HG02973 (cell line): Measurements from ENCODE around the gene PHF20.
"Not testable (repeated sequence)": the region's sequence is repeated elsewhere in the genome, so short reads cannot be mapped to it uniquely, and the experiment has no call there.

ENCODE experiments used
- ATAC-seq: cut with Tn5 transposase; IDR thresholded peaks from one replicate; pipeline ENCODE4 v1.9.1; 2021; ENCODE audit warnings: moderate library complexity; ENCODE audit not compliant: unreplicated experiment

PHF20 gene

GRCh38 chr20:35771689-35772562, at the start of gene PHF20:
Gene PHF20 (plus strand): TSS chr20:35772015. CDS start chr20:35801523, 29,508 bp downstream.
- ATAC-seq: peak; percentile 77

- not testable (repeated sequence) for ATAC-seq
Observed at GRCh38 chr20:35723275-35723639, 48.6 kb upstream of the PHF20 start.

GRCh38 chr20:35723652-35724320, 48.0 kb upstream of the PHF20 start:
- not testable (repeated sequence) for ATAC-seq

DNA sequence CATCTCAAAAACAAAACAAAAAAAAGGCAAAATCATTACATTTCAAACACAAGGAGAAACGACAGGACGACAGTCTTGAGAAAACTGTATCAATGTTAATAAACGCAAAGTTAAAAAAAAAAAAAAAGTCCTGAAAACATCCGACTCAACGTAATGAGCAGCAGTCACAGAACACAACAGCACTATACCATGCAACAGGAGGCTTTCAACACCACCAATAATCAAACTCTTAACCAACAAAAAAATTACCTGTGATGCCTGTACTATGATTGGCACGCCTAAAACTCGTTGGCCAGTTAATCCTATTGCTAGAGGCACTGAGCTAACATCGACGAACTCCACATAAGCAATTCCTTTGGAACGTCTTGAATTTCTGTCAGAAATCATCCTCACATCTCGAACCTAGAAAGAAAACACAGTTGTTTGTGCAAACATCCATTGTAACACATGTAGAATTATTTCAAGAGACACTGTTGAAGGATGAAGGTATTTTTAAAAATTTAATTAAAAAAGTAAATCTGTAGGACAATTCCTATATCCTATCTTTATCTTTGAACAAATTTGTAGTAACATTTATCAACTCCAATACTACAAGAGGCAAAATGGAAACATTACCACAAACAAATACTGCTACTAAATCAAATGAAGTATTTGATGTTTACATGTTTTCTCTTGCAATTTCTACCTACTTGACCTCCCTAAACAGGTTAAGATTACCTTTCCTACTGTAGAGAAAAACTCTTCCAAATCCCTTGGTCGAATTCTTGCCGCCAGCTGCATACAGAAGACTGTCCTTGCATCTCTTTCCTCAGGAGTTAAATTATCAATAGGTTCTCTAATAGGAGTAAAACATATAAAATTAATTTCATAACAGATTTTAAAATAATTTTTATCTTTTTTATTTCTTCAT, 47.2 kb upstream of the PHF20 start:
- no peak for ATAC-seq

- ATAC-seq: no peak
Observed at GRCh38 chr20:35726842-35727711, 44.7 kb upstream of the PHF20 start.

DNA sequence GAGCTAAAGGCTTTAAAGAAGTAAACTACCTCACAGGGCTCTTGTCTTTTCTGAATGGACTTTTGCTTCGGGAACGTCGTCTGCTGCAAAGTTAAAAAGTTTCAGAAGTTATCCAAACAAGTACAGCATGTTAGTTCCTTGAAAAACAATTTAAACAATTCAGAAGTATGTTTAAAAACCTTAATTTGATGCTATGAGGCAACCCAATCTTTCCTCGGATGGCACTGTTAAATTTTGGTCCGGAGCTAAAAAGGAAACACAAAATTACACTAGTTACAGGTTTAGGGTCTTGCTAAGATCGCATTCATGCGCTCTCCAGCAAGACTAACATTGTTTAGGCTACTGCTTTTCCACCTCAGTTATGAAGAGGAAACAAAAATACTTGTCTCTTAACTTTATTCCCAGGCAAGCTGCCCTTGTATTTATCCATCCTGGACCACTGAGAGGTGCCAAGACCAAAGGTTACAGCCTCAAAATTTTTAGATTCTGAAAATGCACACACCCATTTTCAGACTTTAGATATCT, 42.5 kb upstream of the PHF20 start:
- no peak for ATAC-seq

- ATAC-seq: no peak
Observed at GRCh38 chr20:35729836-35730582, 41.8 kb upstream of the PHF20 start.

DNA sequence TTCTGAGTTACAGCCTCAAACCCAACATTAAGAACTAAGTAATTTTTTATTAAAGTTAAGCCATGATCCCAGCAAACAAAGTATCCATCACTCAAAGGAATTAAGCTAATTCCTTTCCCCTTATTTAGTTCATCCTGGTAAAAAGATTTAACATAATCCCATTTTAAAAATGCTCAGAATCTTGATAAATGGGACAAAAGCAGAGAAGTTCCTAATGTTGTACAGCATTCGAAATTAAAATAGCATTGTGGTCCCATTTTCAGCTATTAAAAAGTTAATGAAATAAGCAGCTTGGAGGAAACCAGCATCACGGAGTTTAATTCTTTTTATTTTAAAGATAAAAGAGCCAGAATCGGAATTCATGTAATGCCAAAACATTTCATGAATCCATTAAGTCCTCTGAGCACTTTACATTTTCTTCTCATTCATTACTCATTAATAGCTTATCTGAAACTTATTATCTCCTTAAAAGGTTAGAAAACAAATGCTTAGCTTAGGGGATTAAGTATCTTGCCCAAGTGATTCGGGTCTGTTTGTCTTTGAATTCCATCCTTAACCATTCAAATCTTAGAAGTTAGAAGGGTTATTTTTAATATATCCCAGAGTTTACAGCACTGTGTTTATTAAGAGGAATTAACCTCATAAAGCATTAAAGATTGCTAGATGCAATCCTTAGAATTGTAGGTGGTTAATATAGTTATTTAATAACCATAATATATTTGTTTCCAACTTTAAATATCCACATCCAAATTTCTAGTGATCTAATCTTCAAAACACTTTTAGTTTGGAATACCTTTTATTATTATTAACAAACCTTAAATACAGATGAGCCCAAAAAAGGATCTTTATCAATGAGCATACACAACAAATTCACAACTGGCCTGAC, 41.0 kb upstream of the PHF20 start:
- ATAC-seq: no peak

- no peak for ATAC-seq
Observed at GRCh38 chr20:35731469-35731788, 40.4 kb upstream of the PHF20 start.

DNA sequence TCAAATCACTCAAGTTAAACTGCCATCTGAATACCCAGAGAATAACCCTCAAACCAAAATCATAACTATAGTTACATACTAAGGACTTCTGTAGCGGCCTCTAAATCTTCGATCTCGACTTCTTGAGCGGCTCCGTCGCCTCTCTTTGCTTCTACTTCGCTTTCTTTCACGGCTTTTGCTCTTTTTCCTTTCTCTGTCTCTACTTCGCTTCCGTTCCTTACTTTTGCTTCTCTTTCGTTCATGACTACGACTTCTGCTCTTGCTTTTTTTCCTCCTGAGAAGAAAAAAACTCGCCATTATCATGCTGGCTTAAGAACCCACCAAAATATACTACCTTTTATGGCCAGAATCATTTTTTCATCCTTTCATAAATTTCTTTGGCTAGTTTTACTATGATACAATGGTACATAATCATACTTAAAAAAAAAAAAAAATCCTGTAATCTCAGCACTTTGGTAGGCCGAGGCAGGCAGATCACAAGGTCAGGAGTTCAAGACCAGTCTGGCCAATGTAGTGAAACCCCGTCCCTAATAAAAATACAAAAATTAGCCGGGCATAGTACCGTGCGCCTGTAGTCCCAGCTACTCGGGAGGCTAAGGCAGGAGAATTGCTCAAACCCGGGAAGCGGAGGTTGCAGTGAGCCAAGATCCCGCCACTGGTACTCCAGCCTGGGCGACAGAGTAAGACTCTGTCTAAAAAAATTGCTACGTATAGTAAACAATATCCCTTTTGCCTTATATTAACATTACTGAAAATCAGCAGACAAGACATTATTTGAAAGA, 39.8 kb upstream of the PHF20 start:
- ATAC-seq: no peak

DNA sequence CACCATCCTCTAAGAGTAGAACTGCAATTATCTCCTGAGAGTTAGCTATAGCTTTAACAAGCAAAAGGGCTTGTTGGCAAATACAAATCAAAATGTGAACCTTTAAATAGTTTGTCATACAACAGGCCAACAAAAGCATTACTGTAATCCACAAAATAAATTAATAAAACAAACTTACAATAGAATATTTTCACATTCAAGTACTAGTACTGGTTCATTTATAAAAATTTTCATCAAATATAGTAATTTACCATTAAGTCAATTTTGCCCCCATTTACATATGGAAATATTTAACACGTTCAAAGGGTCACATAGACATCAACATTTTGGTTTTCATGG, 39.2 kb upstream of the PHF20 start:
- no peak for ATAC-seq

DNA sequence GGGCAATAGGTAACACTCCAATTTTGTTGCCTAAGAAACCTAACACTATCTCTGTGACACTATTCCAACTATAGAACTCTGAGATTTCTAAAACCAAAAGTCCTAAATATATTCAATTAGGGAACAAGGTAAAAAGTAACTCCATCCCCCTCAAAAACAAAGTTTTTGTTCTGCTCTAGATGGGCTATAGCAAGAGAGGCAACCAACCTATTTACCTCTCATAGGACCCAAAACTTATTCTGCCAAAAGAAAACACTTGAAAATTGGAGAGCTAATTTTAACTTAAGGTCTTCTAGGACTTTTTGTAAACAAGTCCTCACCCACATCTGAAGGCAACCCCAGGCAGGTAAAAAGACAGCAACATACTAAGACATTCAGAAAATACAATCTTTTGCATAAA, 37.4 kb upstream of the PHF20 start:
- no peak for ATAC-seq

DNA sequence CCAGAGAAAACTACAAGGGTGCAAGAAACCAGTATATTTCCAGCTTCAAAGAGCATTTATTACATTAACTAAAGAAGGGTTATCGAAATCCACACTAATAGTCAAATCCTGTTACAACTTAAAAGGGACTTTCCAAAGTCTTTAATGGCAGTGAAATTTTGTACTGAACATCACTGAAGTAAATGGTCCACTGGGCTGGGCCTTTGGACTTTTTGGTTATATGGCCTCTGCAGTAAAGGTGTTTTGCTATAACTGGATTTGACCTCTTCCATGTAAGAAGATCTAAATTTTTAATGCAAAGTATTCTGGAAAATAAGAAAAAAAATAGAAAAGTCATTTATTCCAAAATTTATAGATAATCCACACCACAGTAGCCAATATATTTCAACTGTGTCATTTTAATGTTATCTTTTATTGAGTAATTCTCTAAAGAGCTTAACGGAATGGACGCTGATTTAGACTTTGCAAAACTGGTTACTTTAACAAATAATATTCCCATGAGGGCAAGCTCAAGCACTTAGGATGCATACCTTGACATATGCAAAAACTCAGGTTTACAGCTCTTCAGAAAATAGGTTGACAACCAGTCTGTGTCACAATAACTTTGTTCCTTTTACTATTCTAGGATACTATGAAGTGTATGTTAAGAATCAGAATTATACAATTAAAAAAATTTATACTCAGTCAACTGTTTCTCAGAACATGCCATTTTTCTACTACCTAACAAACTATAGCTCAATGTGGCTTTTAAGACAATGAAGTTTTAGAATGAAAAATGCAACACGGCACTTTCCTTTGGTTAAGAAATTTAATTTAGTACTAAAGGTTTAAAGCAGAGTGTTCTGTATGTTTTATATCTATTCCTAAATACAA, 36.8 kb upstream of the PHF20 start:
- no peak for ATAC-seq

GRCh38 chr20:35735826-35736470, 35.9 kb upstream of the PHF20 start:
- ATAC-seq: no peak

DNA sequence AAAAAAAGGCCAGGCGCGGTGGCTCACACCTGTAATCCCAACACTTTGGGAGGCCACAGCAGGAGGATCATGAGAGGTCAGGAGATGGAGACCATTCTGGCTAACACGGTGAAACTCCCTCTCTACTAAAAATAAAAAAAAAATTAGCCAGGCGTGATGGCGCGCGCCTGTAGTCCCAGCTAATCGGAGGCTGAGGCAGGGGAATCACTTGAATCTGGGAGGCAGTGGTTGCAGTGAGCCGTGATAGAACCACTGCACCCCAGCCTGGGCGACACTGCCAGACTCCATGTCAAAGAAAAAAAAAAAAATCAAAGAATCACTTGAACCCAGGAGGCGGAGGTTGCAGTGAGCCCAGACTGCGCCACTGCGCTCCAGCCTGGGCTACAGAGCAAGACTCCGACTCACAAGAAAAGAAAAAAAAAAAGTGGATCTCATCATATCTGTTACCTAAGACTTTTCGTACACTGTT, 33.9 kb upstream of the PHF20 start:
- ATAC-seq: no peak

DNA sequence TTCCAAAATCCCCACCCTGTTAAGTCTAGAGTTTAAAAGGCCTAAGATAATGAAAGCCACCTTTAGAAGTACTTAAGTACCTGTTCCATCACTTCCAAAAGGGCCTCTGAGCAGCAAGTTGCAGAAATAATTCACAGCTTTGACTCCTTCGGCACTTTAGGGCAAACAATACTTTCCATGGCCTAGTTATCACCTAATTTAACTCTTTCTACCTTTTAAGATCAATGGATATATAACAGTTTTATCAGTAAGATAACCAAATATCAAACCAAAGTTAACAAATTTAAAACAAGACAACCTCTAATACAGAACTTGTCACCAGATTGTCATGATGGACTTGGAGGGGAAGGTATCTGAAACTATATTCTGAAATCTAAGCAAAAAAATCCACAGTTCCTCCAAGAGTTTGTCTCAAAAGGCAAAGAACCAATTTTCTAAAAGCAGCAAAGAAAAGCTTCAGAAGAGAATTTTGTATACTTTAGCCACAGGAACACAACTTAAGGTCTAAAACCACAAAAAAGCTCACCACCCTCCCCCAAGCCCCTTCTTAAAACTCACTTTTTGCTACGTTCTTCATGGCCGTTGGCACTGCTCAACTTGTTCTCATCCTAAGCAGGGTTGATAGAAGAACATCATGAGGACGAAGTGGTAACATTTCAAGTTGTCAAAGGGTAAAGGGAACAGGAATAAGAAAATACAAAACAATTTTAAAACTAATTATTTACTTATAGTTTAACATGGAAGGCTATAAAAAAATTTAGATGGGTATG, 33.2 kb upstream of the PHF20 start:
- ATAC-seq: no peak
